GM19025 (cell line): Measurements from ENCODE around the gene BRICD5.

Experiments used
- ATAC-seq: cut with Tn5 transposase; IDR thresholded peaks from one replicate; pipeline ENCODE4 v1.9.1; 2021; ENCODE audit warnings: mild to moderate bottlenecking, low read depth, moderate library complexity; ENCODE audit not compliant: unreplicated experiment

Gene BRICD5

DNA sequence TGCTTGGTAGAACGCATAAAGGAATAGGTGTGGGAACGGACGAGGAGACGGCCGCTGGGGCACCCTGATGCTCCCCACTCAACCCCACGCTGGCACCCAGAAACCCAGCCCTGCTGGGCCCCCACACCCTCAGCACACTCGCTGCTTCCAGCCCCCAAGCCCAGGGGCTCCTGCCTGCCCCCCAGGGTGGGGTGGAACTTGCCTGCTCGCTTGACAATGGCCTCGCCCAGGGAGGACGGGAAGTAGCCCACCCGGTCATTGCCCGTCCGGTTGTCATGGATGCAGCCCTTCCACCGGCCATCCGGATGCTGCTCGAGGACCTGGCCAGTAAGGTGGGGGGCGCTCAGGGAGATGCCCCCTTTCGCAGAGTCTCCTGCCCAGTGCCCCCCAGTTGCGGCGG lies 24.2 kb downstream of the BRICD5 start:
- ATAC-seq: no peak

DNA sequence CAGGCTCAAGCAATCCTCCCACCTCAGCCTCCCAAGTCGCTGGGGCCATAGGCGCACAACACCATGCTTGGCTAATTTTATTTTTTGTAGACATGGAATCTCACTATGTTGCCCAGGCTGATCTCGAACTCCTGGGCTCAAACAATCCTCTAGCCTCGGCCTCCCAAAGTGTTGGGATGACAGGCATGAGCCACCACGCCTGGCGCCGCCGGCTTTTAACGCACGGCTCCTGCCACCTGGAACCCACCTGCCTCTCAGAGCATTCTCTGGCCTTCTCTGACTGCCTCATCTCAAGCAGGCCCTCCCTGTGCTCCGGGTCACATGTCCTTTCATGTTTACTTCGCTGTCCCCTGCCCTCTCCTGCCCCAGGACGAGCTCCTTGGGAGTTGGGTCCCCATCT lies 24.6 kb downstream of the BRICD5 start:
- ATAC-seq: no peak

DNA sequence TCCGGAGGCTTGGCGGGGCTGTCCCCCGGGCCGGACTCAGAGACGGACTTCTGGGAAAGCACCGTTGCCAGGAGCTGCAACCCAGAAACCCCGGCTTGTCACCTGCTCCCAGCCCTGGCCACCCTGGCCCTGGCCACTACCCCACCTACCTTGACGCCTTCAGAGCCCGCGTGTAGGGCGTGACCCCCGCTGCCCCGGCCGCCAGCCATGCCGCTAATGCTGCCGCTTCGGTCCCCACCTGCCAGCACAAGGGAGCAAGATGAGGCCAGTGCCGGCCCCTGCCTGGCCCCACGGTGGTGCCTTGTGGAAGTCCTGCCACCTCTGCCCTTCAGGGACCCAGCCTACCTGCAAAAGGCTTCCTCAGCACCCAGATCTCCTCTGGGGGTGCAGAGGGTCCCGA lies 25.7 kb downstream of the BRICD5 start:
- ATAC-seq: no peak

DNA sequence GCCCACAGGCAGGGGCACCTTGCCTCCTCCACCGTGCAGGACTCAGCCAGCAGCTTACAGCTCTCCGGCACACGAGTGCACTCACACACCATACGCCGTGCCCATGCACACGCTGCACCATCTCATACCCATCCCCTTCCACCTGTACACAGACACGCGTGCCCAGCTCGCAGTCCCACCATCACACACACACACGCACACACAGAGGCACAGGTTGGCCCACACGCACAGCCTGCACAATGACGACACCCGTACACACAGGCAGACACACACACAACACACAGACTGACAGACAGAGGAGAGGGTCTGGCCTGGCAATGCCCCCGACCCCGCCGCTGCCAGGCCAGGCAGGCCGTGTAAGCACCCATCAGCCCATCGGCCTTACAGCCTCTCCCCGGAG lies 26.3 kb downstream of the BRICD5 start:
- no peak for ATAC-seq

DNA sequence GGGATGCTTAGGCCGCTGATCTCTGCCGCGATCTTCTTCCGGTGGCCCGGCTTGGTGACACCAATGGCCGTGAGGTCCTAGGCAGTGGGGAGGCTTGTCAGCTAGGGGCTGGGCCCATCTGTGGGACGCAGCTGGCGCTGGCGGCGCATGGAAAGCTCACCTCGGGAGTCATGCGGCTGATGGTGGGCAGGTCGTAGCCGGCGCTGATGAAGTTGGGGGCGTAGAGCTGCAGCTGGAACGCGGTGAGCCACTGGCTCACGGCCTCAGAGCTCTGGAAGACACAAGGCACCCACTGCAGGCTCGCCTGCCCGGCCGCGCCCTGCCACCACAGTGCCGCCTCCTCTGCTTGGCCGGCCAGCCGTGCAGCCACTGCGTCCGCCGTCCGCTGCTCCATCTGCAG lies 27.0 kb downstream of the BRICD5 start:
- no peak for ATAC-seq

DNA sequence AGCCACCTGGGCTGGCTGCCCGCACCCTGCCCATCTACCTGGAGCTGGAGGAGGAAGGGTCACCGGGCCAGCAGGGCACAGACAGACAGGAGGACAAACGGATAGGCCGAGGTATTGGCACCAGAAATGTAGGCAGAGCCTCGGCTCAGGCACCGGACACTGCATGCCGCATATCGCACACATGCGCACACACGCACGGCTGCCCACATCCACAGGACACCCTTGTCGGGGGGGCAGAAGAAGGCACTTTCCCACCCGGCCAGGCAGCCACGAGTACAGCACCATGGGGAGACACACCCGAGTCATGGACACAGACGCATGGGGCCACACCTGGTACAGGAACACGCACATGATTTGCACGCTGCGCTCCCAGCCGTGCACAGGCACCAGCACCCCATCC lies 28.7 kb downstream of the BRICD5 start:
- no peak for ATAC-seq

DNA sequence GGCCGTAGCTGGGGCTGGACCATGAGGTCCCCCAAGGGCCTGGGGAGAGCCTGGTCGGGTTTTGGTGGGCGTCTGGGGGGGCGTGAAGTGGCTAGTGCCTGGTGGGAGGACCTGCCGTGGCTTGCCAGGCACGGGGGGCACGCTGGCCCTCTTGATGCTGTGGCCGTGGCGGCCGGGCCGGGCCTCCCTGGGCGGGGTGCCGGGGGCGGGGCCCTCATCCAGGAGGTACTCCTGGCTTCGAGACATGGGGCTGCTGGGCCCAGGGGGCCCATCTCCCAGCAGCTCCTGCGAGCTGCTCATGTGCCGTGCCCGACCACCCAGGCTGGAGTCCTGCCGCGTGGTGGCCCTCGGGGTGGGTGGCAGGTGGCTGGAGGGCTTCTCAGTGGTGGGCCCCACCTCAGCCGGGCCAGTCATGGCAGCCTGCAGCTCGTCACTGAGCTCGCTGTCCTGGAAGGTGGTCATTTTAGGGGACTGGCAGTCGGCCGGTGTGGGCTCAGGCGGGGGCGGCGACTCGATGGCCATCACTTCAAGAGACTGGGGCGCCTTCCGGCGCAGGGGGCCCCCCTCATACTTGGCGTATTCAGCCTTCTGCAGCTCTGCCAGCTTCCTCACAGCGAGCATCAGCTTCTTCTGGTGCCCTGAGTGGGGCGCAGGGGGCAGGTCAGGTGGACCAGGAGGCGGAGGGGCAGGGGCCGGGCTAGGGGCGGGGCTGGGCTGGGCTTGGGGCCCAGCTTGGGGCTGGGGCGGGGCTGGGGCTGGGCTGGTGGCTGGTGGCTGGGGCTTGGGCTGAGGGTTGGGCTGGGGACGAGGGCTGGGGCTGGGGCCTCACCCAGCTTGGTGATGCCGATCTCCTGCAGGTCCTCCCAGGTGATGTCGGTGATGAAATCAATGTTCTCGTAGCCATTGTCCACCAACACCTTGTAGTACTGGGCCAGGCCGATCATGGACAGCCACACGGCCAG lies 29.4 kb downstream of the BRICD5 start:
- ATAC-seq: no peak

DNA sequence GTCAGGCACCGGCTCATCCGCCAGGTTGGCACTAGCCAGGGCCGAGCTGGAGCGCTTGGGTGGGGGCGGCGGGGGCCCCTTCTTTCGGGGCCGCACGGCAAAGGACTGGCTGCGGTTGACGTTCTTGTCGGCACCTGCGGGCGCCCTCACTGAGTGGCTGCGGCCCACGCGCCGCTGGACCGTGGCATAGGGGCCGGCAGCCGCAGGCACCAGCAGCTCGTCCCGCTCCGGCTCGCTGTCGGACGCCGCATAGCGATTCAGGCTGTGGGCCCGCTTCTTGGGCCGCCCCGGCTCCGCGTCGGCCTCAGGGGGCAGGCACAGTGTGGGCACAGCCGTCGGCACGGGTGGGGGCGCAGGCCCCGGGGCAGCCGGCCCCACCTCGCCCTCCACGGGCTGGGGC lies 30.2 kb downstream of the BRICD5 start:
- ATAC-seq: no peak

DNA sequence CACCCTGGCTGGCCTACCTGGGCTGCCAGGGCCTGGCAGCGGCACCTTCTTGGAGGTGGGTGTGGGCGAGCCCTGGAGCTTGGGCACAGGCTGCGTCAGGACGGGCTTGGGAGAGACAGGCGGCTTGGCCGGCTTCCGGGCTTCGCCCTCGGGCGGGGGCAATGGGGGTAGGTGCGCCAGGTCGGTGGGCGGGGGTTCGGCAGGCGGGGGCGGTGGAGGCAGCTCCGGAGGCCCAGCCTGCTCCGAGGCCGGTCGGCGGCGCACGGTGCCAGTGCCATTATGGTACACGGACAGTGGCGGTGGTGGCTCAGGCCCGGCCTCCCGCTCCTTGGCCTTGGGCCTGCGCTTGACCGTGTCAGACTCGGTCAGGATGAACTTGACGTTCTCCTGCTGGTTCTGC lies 31.1 kb downstream of the BRICD5 start:
- ATAC-seq: no peak

DNA sequence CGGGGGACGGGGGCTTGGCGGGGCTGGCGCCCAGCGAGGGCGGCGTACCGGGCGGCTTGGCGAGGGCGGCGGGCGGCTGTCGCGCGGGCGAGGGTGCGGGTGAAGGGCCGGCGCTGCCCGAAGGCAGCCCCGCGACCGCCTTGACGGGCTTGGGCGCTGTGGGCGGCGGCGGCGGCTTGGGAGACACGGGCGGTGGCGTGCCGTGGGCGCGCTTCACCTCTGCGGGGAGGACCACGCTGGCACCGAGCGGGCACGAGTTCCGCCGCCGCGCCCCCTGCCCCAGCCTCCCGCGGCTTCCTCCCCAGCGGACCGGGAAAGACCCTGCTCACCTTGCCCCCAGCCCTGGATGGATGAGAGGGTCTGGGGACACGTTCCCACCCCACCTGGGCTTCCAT lies 31.6 kb downstream of the BRICD5 start:
- no peak for ATAC-seq

DNA sequence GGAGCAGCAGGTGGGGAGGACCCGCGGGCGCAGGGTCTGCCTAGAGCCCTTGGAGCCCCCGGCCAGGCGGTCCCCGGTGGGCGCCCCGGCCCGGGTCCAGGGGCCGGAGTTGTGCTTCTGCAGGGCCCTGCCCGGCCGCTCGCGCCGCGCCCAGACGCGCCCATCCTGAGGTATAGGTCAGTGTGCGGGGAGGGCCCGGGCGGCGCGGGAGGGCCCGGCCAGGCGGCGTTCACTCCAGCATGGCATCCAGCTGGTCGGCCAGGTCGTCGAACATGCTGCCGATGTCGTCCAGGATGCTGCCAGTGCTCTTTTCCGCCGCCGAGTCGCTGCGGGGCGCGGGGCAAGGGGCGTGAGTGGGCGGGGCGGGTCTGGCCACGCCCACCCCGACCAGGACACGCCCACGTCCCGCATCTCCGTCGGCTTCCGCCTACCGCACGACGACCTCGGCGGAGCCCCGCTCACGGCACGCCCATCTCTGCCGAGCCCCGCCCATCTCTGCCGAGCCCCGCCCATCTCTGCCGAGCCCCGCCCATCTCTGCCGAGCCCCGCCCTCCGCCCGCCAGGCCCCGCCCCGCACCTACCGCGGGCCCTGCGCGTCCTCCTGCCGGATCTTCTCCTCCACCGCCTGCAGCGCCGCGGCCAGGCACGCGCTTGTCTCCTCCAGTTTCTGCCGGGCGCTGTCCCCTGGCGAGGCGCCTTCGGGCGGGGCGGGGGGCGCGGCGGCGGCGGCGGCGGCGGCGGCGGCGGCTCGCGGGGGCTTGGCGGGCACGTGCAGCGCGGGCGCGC lies 32.1 kb downstream of the BRICD5 start:
- no peak for ATAC-seq

DNA sequence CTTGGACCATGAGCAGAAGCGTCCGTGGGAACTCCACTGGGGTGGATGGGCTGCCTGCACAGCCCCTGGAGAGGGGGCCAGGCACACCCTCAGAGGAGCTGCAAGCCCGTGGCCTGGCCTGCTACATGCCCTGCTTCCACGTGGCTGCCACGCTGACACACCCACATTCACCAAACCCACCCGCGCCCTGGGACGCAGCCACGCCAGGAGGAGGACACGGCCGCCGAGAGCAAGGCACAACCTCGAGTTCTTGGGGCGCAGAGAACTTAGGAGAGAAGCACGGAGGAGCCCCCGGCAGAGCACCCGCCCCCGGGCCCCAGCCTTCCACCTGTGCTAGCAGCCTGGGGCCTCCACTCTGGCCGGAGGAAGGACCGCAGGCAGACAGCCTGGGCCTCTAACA lies 33.1 kb downstream of the BRICD5 start:
- ATAC-seq: no peak

DNA sequence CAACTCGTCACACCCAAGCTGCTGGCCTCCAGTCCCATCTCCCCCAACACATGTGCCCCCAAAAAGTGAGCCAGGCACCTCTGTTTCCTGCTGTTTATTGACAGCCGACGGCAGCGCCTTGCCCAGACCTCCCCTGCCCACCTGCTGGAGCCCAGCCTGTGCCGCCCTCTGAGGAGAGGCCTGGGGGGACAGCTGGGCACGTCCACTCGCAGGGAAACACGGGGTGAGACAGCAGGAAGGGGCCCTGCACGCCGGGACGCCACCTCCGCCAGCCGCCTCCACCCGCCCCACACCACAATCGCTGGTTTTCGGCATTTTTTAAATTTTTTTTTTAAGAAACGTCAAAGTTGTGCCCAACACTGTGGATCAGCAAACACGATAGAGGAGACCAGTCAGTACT lies 33.6 kb downstream of the BRICD5 start:
- no peak for ATAC-seq

DNA sequence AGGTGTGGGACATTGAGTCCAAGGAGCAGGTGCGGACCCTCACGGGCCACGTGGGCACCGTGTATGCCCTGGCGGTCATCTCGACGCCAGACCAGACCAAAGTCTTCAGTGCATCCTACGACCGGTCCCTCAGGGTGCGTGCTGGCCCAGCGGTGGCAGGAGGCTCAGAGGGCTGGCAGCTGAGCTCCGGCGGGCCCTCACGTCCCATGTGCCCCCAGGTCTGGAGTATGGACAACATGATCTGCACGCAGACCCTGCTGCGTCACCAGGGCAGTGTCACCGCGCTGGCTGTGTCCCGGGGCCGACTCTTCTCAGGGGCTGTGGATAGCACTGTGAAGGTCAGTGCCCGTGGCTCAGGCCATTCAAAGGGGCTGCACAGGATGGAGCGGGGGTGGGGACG lies 34.6 kb downstream of the BRICD5 start:
- no peak for ATAC-seq

DNA sequence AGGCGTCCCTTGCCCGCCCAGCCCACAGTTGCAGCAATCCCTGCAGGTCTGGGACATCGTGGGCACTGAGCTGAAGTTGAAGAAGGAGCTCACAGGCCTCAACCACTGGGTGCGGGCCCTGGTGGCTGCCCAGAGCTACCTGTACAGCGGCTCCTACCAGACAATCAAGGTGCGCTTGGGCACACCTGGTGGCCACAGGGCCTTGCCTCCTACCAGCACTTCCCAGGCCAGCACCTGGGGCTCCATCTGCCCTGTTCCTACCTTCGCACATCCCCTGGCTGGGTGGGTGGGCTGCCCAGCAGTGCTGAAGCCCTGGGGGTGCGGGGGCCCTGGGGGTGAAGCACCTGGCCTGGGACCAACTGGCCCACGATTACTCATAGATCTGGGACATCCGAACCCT lies 35.2 kb downstream of the BRICD5 start:
- ATAC-seq: no peak

DNA sequence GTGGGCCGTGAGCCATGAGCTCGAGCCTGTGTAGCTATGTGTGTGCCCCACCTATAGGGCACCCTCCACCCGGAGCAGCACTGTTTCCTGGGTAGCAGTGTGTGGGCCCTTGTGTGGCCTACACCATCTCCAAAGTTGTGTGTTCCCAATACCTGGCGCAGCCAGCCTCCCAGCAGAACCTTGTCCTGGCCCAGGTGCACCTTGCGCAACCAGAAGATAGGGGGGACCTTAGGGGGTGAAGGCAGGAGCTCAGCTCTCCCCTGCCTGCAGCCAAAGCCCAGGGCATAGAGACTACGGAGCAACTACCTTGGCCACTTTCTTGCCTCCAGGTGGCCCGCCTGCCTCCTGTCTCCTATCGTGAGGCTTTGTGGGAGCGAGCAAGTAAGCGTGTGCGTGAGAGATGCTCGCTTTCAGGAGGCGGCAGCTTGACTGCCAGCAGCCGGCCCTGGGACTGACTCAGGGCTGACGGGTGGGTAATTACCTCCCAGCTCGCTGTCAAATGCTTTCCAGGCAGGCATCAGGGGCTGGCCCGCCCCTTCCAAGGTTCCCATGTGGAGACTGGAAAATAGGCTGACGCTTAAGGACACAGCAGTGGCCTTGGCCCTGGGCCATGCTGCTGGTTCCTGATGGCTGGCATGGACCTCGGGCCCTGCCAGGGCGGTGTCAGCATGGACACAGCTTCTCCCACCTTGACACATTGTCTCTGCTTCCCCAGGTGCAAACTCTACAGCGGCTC lies 36.1 kb downstream of the BRICD5 start:
- no peak for ATAC-seq

DNA sequence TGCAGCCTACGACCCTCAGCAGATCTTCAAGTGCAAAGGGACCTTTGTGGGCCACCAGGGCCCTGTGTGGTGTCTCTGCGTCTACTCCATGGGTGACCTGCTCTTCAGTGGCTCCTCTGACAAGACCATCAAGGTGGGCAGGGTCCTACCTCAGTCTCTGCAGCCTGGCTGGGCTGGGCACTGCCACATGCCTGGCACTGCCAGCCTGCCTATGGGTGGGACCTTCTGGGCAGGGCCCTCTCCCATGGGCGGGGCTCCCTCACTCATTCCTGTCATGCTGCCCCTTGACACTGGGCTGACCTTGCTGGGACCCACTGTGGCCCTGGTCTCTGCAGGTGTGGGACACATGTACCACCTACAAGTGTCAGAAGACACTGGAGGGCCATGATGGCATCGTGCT lies 36.7 kb downstream of the BRICD5 start:
- no peak for ATAC-seq

DNA sequence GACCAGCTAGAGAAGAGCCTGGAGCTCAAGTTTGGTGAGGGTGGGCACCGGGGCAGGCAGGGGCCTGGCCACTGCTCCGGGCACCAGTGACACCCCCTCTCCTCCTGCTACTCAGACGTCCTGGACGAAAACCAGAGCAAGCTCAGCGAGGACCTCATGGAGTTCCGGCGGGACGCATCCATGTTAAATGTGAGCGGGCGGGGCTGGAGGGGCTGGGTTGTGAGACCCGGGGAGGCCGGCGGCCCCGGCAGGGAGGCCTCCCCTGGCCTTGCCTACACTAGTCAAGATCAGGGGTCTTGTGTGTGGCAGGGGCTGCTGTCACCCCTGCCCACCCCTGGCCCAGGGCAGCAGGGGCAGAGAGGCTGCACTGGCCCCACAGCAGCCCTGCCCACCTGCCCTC lies 37.3 kb downstream of the BRICD5 start:
- ATAC-seq: no peak

DNA sequence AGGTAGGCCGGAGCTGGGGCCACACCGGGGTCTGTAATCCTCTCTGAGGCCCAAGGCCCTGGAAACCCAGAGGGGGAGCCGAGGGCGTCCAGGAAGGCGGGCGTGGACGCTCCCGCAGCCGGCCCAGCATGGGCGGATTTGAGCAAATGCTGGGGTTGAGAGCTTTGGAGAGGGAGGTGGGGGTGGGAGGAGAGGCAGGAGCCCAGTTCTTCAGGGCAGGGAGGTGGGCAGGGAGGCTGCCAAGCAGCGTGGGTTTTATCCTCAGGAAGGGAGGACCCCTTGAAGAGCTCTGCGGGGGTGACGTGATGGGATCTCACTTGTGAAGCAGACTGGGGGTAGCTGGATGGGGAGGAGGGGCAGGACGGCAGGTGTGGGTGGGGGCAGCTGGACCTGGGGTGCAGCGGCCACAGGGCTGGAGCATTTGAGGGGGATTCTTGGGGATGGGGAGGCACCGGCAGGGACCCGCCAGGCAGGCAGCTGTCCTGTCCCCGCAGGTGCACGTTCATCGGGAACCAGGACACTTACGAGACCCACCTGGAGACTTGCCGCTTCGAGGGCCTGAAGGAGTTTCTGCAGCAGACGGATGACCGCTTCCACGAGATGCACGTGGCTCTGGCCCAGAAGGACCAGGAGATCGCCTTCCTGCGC lies 37.9 kb downstream of the BRICD5 start:
- ATAC-seq: no peak

DNA sequence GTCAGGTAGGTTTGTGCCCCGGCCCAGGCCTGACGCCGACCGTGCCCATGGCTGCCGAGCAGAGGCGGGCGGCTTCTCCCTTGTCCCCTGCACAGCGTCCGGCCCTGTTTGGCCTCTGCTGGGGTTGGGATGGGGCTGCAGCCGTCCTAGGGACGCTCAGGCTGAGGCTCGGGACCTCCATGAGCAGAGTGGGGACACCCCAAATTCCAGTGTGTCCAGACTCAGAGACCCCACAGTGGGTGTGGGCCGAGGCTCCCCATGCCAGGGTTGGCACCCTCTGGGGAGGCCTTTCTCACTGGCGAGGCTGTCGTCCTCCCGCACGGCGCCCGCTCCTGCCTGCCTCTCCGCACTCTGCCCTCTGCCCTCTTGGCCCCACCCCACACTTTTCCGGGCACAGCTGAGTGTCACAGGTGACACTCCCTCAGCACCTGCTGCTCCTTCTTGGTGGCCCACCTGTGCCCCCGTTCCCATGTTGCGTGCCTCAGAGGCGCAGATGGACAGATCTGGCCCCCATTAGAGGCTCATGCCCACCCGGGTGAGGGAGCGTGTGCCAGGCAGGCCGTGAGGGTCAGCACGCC lies 39.0 kb downstream of the BRICD5 start:
- no peak for ATAC-seq
